Nephron (organoid): Measurements from ENCODE around the gene SLC2A3.
"Not testable (repeated sequence)": the region's sequence is repeated elsewhere in the genome, so short reads cannot be mapped to it uniquely, and the experiment has no call there.

Experiments
- H3K27ac Mint-ChIP-seq, 3 experiments: 2 replicates each; pipeline ENCODE4 v1.8.0; 2020; ENCODE audit warnings: mixed read lengths in 3 of 3, mild to moderate bottlenecking in 2 of 3, moderate library complexity in 1 of 3
- H3K27me3 Mint-ChIP-seq: 2 replicates; pipeline ENCODE4 v1.8.0; 2021; ENCODE audit warnings: low read depth, mild to moderate bottlenecking, moderate library complexity, mixed read lengths
- H3K36me3 Mint-ChIP-seq: 2 replicates; pipeline ENCODE4 v1.8.0; 2020; ENCODE audit warnings: low read depth, mixed read lengths
- H3K4me1 Mint-ChIP-seq: 2 replicates; pipeline ENCODE4 v1.8.0; 2020; ENCODE audit warnings: mixed read lengths
- H3K4me3 Mint-ChIP-seq, 3 experiments: 2 replicates each; pipeline ENCODE4 v1.8.0; 2020; ENCODE audit warnings: mild to moderate bottlenecking in 3 of 3, mixed read lengths in 3 of 3, moderate library complexity in 2 of 3
- H3K9me3 Mint-ChIP-seq: 2 replicates; pipeline ENCODE4 v1.8.0; 2020; ENCODE audit warnings: mixed read lengths
- TF ChIP-seq, protein P1 (sequence below), 3 experiments: fragments of 200-600 bp; sonication (generic); IDR thresholded peaks; one replicate each; pipeline ENCODE4 v1.5.0; 2021; ENCODE audit warnings: antibody characterized with exemption in 3 of 3; ENCODE audit not compliant: unreplicated experiment in 3 of 3

The SLC2A3 gene

DNA sequence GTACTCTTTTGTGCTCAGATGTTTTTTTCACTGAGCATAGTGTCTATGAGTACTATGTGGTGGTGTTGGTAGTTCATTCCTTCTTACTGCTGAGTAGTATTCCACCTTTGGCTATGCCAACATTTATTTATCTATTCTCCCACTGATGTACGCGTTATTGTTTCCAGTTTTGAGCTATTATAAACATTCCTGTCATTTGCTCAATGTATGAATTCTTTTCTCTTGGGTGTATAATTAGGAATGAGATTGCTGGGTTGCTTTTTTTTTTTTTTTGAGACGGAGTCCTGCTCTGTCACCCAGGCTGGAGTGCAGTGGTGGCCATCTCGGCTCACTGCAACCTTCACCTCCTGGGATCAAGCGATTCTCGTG lies 37.5 kb upstream of the SLC2A3 start:
- Mint-ChIP-seq H3K4me1 (peaks cover 23% of the 10 kb centered on the region), H3K4me3 (peak overlapping the region; percentile 18 to 38 (median 34)), H3K27me3 (no peaks in the 10 kb centered on the region), H3K27ac (peak overlapping the region in 2 of 3 experiments; percentile 84 to 86), H3K9me3 (no peaks in the 10 kb centered on the region), H3K36me3 (no peaks in the 10 kb centered on the region)
- TF ChIP-seq, protein P1, sequence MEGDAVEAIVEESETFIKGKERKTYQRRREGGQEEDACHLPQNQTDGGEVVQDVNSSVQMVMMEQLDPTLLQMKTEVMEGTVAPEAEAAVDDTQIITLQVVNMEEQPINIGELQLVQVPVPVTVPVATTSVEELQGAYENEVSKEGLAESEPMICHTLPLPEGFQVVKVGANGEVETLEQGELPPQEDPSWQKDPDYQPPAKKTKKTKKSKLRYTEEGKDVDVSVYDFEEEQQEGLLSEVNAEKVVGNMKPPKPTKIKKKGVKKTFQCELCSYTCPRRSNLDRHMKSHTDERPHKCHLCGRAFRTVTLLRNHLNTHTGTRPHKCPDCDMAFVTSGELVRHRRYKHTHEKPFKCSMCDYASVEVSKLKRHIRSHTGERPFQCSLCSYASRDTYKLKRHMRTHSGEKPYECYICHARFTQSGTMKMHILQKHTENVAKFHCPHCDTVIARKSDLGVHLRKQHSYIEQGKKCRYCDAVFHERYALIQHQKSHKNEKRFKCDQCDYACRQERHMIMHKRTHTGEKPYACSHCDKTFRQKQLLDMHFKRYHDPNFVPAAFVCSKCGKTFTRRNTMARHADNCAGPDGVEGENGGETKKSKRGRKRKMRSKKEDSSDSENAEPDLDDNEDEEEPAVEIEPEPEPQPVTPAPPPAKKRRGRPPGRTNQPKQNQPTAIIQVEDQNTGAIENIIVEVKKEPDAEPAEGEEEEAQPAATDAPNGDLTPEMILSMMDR (IDR thresholded peaks at IDR 0.05; ENCODE audit: unreplicated experiment in 3 of 3): no peak

DNA sequence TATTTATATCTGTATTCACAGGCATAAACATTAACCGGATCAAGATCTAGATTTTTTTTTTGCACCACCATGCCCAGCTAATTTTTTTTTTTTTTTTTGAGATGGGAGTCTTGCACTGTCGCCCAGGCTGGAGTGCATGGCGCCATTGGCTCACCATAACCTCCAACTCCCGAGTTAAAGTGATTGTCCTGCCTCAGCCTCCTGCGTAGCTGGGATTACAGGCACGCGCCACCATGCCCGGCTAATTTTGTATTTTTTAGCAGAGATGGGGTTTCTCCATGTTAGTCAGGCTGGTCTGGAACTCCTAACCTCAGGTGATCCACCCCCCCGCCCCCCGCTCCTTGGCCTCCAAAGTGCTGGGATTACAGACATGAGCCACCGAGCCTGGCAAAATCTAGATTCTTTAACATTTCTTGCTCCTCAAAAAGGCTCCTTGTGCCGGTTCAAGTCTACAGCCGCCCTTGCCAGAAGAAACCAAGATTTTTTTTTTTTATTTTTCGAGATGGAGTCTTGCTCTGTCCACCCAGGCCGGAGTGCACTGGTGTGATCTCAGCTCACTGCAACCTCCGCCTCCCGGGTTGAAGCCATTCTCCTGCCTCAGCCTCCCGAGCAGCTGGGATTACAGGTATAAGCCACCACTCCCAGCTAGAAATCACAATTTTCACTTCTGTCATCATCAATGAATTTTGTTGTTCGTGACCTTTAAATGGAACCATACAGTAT lies 36.9 kb upstream of the SLC2A3 start:
- Mint-ChIP-seq H3K27me3 (no peaks in the 10 kb centered on the region), H3K36me3 (no peaks in the 10 kb centered on the region), H3K4me1 (peaks cover 23% of the 10 kb centered on the region), H3K27ac (peak overlapping the region; percentile 53 to 91 (median 87)), H3K9me3 (no peaks in the 10 kb centered on the region), H3K4me3 (peak overlapping the region; percentile 31 to 40 (median 34))
- TF ChIP-seq, protein P1 (IDR thresholded peaks at IDR 0.05; ENCODE audit: unreplicated experiment in 3 of 3): no peak

DNA sequence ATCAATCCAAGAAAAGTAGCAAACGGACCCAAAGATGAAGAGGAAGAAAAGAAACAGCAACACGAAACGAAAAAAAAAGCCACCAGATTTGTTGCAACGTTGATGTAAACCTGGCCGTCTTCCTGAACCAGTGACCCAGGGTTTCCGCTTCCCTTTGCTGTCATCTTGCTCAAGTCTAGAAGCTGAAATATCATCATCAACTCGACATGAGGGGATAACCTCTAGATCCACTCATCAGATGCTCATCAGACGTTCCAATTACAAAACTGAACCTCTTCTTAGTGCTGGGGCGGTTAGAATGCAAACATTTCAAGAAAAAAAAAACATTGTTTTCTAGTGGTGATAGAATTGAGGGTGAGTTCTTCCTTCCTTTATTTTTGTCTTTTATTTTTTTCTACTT lies 36.3 kb upstream of the SLC2A3 start:
- H3K4me3 Mint-ChIP-seq: peak overlapping the region; percentile 31 to 40 (median 34)
- peak overlapping the region; percentile 53 to 91 (median 87) for H3K27ac Mint-ChIP-seq
- H3K27me3 Mint-ChIP-seq, H3K9me3 Mint-ChIP-seq, H3K36me3 Mint-ChIP-seq: not testable (repeated sequence)
- H3K4me1 Mint-ChIP-seq: peaks cover 23% of the 10 kb centered on the region

DNA sequence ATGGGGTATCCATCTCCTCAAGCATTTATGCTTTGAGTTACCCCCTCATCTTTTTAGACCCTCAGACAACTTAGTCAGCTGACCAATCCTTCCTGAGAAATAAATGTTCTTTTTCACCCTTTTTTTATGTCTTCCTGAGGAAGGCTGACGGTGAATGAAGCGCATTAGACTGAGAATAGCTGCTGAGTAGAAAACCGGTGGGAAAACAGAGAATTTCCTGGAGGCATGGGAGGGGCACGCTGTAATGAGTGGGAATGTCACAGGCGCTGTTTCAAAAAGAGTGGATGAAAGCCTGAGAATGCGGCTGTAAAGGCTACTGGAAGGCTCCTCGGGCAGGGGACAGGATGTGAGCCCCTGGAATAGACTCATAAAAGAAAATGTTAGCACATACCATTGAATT lies 35.8 kb upstream of the SLC2A3 start:
- H3K36me3 Mint-ChIP-seq, H3K27me3 Mint-ChIP-seq, H3K9me3 Mint-ChIP-seq: not testable (repeated sequence)
- H3K4me3 Mint-ChIP-seq: peak overlapping the region; percentile 70 to 81 (median 73)
- H3K4me1 Mint-ChIP-seq: peaks cover 19% of the 10 kb centered on the region
- H3K27ac Mint-ChIP-seq: peak overlapping the region; percentile 71 to 94 (median 91)

DNA sequence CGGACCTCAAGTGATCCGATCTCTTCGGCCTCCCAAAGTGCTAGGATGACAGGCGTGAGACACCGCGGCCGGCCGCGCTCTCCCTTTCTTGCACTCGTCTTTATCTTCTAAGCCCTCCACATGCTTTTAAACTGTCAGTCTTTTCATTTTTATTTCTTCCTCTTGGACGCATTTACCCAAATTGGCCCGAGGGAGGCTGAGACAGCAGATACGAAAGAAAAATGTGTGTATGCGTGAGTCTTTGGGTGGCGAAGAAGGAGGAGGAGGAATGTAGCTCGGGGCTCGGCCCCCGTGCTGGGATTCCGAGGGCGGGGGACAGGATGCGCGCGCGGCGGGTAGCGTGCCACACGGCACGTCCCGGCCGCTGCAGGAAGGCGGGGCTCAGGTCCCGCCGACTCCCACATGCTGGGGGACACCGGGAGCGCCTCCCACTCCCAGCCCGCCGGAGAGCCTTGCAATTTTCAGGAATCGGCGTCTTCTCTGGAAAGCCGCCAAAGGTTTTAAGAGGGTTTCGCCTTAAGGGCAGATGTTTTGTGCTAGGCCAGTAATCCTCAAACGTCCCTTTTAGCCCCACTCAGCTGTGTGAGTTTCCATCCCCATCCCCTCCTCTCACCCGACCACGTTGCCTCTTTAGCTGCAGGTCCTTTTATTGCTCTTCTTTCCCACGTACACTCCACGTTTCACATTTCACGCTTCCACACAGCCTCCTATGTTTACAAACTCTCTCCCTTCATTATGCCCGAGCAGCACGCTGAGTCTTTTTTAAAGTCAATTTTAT lies 34.7 kb upstream of the SLC2A3 start:
- Mint-ChIP-seq H3K4me3 (peak overlapping the region; percentile 73 to 81 (median 77)), H3K9me3 (no peaks in the 10 kb centered on the region), H3K36me3 (no peaks in the 10 kb centered on the region), H3K27me3 (no peaks in the 10 kb centered on the region), H3K4me1 (peaks cover 17% of the 10 kb centered on the region), H3K27ac (peak overlapping the region; percentile 71 to 94 (median 91))
- TF ChIP-seq, protein P1 (IDR thresholded peaks at IDR 0.05; ENCODE audit: unreplicated experiment in 3 of 3): peak in 1 of 3 experiments; percentile 23

DNA sequence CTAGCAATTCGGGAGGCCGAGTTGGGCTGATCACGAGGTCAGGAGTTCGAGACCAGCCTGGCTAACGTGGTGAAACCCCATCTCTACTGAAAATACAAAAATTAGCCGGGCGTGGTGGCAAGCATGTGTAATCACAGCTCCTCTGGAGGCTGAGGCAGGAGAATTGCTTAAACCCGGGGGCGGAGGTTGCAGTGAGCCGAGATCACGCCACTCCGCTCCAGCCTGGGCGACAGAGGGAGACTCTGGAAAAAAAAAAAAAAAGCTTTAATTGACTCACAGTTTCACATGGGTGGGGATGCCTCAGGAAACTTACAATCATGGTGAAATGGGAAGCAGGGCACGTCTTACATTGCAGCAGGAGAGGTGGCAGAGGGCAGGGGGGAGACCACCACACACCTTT lies 30.6 kb upstream of the SLC2A3 start:
- no peak overlapping the region for H3K27ac Mint-ChIP-seq
- H3K4me1 Mint-ChIP-seq: peaks cover 13% of the 10 kb centered on the region
- no peaks in the 10 kb centered on the region for H3K9me3 Mint-ChIP-seq
- no peak overlapping the region for H3K4me3 Mint-ChIP-seq
- no peaks in the 10 kb centered on the region for H3K27me3 Mint-ChIP-seq
- H3K36me3 Mint-ChIP-seq: no peaks in the 10 kb centered on the region
- TF ChIP-seq, protein P1 (IDR thresholded peaks at IDR 0.05; ENCODE audit: unreplicated experiment in 3 of 3): no peak

DNA sequence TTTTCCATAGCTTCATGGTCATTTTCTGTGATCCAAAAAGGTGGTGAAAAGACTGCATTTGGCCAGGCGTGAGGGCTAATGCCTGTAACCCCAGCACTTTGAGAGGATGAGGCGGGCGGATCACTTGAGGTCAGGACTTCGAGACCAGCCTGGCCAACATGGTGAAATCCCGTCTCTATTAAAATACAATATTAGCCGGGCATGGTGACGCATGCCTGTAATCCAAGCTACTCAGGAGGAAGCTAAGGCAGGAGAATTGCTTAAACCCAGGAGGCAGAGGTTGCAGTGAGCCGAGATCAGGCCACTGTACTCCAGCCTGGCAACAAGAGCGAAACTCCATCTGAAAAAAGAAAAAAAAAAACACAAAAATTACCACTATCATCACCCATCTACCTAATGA lies 28.7 kb upstream of the SLC2A3 start:
- H3K27ac Mint-ChIP-seq, H3K36me3 Mint-ChIP-seq, H3K27me3 Mint-ChIP-seq, H3K9me3 Mint-ChIP-seq, H3K4me3 Mint-ChIP-seq: not testable (repeated sequence)
- H3K4me1 Mint-ChIP-seq: peaks cover 11% of the 10 kb centered on the region
